Stomach (tissue), 9 donors: ENCODE data around the gene WDR5. TPM values are rescaled to one million over a fixed set of nuclear protein-coding genes. Genes with fewer than 3 reads are reported as not detected.

Experiments
- DNase-seq, 2 donors: peaks; one replicate each; pipeline versions ENCODE4 v3.0.0 to v3.0.0-alpha.2; 2013 to 2019
- H3K27ac ChIP-seq, 5 donors: fragments of 200-600 bp in 4 of 5; sonication (generic) in 4 of 5; one replicate each; pipeline ENCODE4 v1.5.1; 2013 to 2019; ENCODE audit warnings: mild to moderate bottlenecking in 1 of 5, moderate library complexity in 1 of 5
- H3K27me3 ChIP-seq, 3 donors: fragments of 200-600 bp; sonication (generic); one replicate each; pipeline ENCODE4 v1.5.1; 2017 to 2019; ENCODE audit warnings: mixed run types in 1 of 3
- H3K36me3 ChIP-seq, 4 donors: fragments of 200-600 bp; sonication (generic); 1 replicate in 3 of 4; 2 replicates in 1 of 4; pipeline ENCODE4 v1.5.1; 2016 to 2019
- H3K4me1 ChIP-seq, 4 donors: fragments of 200-600 bp; sonication (generic); one replicate each; pipeline ENCODE4 v1.5.1; 2016 to 2019
- H3K4me3 ChIP-seq, 4 donors: fragments of 200-600 bp; sonication (generic) in 3 of 4; one replicate each; pipeline ENCODE4 v1.5.1; 2016 to 2019; ENCODE audit warnings: mild to moderate bottlenecking in 1 of 4
- H3K9me3 ChIP-seq, 4 donors: fragments of 200-600 bp; sonication (generic); one replicate each; pipeline ENCODE4 v1.5.1; 2016 to 2019
- EP300 ChIP-seq: sonication (generic); formaldehyde crosslinking; IDR thresholded peaks from one replicate; pipeline ENCODE4 v1.6.1; 2017; ENCODE audit warnings: antibody characterized with exemption
- POLR2A ChIP-seq, 4 donors: fragments of 450-650 bp; IDR thresholded peaks; one replicate each; pipeline ENCODE4 v1.6.1; 2016; ENCODE audit warnings: antibody characterized with exemption in 4 of 4, control low read depth in 2 of 4, mild to moderate bottlenecking in 1 of 4, moderate library complexity in 1 of 4
- POLR2AphosphoS5 ChIP-seq, 3 donors: sonication (generic); formaldehyde crosslinking; IDR thresholded peaks; one replicate each; pipeline ENCODE4 v1.6.1; 2016; ENCODE audit warnings: antibody characterized with exemption in 3 of 3
- WGBS, 5 donors: extraction: QIAGEN DNeasy Blood & Tissue Kit in 3 of 5; methylation state at CpG; one replicate each; pipeline versions ENCODE4 v1.1.5 to v1.1.7; 2013 to 2018; 5-methylcytosine and 5-hydroxymethylcytosine counted together
- intact Hi-C: fragments of 100-400 bp; cut with DNase I; formaldehyde crosslinking; loops from one replicate; pipeline ENCODE4 v1.15.1; 2023; ENCODE audit warnings: low total_unique reads
- polyA plus RNA-seq, 3 donors: library from polyadenylated mRNA; stranded (reverse); fragments of 200-250 nt; gene quantifications; one replicate each; pipeline ENCODE4 v1.2.3, GENCODE V29; 2013
- total RNA-seq, 5 donors: library from RNA; depleted of rRNA; stranded (reverse); fragments of >200 nt; gene quantifications; one replicate each; pipeline versions ENCODE4 v1.1.0 to v1.2.3, GENCODE V29; 2014 to 2016
- TF ChIP-seq, protein P1 (sequence below), 7 experiments: fragments of 450-650 bp in 4 of 7; fragments of 200-600 bp in 3 of 7; sonication (generic) in 3 of 7; IDR thresholded peaks; one replicate each; pipeline ENCODE4 v1.5.1; 2016 to 2019; ENCODE audit warnings: antibody characterized with exemption in 7 of 7, control low read depth in 2 of 7, mild to moderate bottlenecking in 1 of 7
- donor health status: healthy with polysubstance abuse.
- donor health status: Bipolar disorder and iron deficiency.
- donor health status: healthy.

Gene WDR5
- total and polyA plus RNA-seq, 8 donors, result 2.3 to 22.3 (median 14.1) TPM

DNA sequence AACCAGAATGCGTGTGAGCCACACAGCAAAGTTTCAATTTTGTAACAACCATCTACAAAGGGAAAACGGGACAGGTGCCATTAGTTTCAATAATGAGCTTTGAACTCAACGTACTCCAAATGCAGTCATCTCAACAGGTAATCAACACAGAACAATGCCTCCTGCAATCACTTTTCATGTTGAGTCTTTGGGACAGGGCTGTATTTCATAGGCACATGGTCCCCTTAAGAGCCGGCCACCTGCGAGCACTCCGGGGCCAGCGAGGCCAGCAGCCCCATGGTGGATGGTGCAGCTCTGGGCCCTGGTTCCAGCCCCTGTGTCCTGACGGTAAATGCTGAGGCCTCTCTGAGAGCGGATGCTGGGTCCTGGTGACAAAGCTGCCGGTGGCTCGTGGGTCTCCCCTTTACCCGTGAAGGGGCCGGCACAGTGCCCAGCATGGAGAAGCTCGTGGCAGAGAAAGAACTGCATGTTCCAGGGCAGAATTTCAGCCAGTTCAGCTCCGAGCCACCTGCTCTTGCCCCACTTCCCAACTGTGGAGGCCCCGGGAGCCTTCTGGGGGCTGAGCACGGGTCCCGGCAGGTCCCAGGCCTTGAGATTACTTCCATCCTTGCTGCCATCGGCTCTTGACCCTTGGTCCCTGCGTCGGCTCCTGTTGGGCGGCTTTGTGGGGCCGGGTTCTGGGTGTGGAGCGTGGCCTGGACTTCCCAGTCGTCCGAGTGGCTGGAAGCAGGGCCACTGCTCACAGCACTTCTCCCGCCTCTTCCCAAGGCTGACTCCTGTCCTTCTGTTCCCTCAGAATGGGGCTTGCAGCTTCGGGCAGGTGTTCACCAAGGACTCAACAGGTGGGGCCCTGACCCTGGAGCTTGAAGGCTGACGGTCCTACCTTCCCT lies 54.6 kb downstream of the WDR5 start:
- Histone ChIP-seq H3K27me3 (peaks cover 0 to 28% (median 0%) of the 10 kb centered on the region in 3 donors), H3K9me3 (no peaks in the 10 kb centered on the region), H3K36me3 (no peaks in the 10 kb centered on the region), H3K27ac (no peak overlapping the region), H3K4me1 (peaks cover 9 to 23% (median 16%) of the 10 kb centered on the region in 4 donors), H3K4me3 (no peak overlapping the region)
- TF ChIP-seq, protein P1, sequence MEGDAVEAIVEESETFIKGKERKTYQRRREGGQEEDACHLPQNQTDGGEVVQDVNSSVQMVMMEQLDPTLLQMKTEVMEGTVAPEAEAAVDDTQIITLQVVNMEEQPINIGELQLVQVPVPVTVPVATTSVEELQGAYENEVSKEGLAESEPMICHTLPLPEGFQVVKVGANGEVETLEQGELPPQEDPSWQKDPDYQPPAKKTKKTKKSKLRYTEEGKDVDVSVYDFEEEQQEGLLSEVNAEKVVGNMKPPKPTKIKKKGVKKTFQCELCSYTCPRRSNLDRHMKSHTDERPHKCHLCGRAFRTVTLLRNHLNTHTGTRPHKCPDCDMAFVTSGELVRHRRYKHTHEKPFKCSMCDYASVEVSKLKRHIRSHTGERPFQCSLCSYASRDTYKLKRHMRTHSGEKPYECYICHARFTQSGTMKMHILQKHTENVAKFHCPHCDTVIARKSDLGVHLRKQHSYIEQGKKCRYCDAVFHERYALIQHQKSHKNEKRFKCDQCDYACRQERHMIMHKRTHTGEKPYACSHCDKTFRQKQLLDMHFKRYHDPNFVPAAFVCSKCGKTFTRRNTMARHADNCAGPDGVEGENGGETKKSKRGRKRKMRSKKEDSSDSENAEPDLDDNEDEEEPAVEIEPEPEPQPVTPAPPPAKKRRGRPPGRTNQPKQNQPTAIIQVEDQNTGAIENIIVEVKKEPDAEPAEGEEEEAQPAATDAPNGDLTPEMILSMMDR (IDR thresholded peaks at IDR 0.05), result no peak
- TF ChIP-seq EP300 (no peak), POLR2A (IDR thresholded peaks at IDR 0.05) (no peak), POLR2AphosphoS5 (IDR thresholded peaks at IDR 0.05) (no peak)
- DNase-seq, result no peak
- intact Hi-C loops, result no loop called here
- 82 to 92% (median 88%) methylated on average over 26 to 29 of the region's 29 CpGs for WGBS, 5 donors

DNA sequence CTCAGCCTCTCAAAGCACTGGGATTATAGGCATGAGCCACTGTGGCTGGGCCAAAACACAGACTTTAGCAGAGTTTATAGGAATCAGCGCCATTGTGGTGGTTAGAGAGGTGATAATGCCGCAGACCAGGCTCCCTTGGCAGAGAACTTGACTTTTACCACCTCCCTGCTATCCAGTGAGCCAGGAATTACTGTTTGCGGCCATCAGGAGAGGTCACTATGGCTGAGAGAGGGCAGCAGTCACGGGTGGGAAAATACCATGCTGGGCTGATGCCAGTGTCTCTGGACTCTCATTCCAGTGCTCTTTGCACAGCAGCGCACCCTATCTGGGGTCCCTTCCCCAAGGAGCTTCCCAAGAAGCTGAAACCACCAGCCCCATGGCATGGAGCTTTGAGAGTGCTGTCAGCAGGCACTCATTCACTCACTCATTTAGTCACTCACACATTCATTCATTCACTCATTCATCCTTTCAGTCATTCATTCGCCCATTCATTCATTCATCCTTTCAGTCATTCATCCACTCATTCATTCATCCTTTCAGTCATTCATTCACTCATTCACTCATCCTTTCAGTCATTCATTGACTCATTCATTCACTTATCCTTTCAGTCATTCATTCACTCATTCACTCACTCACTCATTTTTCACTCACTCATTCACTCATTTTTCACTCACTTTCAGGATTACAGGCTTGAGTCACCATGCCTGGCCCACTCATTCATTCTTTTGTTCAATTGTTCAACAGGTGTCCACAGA lies 55.8 kb downstream of the WDR5 start:
- no peak for DNase-seq
- Histone ChIP-seq H3K9me3 (no peaks in the 10 kb centered on the region), H3K4me3 (no peak overlapping the region), H3K27ac (no peak overlapping the region), H3K27me3 (peaks cover 0 to 25% (median 0%) of the 10 kb centered on the region in 3 donors), H3K36me3 (no peaks in the 10 kb centered on the region), H3K4me1 (peaks cover 9 to 18% (median 14%) of the 10 kb centered on the region in 4 donors)
- intact Hi-C loops, result no loop called here
- TF ChIP-seq POLR2A (IDR thresholded peaks at IDR 0.05), result no peak
- TF ChIP-seq, protein P1 (IDR thresholded peaks at IDR 0.05), result no peak
- no peak for TF ChIP-seq POLR2AphosphoS5 (IDR thresholded peaks at IDR 0.05)
- TF ChIP-seq EP300, result no peak
- 81 to 87% (median 86%) methylated on average over 6 of the region's 6 CpGs for WGBS, 5 donors

DNA sequence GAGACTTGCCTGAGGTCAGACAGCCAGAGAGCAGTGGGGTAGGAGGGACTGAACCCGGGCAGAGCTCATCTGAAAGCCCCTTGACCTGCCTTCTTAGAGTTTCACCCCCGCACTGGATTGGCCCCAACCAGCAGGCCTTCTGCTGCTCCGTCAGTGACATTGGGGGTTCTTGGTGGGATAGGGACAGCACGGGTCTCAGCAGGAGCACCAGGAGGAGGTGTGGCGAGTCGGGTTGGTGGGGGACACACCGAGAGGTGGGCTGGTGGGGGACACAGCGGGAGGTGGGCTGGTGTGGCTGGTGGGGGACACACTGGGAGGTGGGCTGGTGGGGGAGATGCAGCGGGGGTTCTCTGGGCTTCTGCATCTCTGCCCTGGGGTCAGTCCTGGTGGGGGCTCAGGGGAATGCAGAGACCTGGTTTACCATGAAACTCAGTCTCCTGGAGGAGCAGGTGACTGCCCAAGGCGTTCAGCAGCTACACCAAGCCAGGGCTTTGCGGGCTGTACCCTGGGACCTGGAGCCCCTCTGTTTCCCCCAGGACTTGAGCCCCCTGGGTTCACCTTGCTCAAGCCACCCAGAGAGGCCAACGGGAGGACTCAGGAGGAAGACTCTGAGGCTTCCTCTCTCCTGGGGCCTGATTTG lies 56.5 kb downstream of the WDR5 start:
- DNase-seq, result no peak
- H3K4me3 ChIP-seq, result no peak overlapping the region
- H3K27me3 ChIP-seq, result peaks cover 0 to 19% (median 0%) of the 10 kb centered on the region in 3 donors
- whole genome bisulfite sequencing, 5 donors, result 81 to 88% (median 86%) methylated on average over 8 to 12 of the region's 12 CpGs
- H3K9me3 ChIP-seq, result no peaks in the 10 kb centered on the region
- TF ChIP-seq EP300, result no peak
- TF ChIP-seq, protein P1 (IDR thresholded peaks at IDR 0.05), result no peak
- no peak for TF ChIP-seq POLR2A (IDR thresholded peaks at IDR 0.05)
- TF ChIP-seq POLR2AphosphoS5 (IDR thresholded peaks at IDR 0.05), result no peak
- no peak overlapping the region for H3K27ac ChIP-seq
- H3K4me1 ChIP-seq, result peaks cover 9 to 17% (median 11%) of the 10 kb centered on the region in 4 donors
- no peaks in the 10 kb centered on the region for H3K36me3 ChIP-seq
- intact Hi-C loops, result no loop called here
